SHP77 (cell line): Measurements from ENCODE around the gene HMGXB4.
"Not testable (repeated sequence)": the region's sequence is repeated elsewhere in the genome, so short reads cannot be mapped to it uniquely, and the experiment has no call there.

ENCODE experiments used
- DNase-seq, 2 experiments: peaks; one replicate each; lab custom pipeline; 2025; lab: John Stamatoyannopoulos, UW

The HMGXB4 gene, protein sequence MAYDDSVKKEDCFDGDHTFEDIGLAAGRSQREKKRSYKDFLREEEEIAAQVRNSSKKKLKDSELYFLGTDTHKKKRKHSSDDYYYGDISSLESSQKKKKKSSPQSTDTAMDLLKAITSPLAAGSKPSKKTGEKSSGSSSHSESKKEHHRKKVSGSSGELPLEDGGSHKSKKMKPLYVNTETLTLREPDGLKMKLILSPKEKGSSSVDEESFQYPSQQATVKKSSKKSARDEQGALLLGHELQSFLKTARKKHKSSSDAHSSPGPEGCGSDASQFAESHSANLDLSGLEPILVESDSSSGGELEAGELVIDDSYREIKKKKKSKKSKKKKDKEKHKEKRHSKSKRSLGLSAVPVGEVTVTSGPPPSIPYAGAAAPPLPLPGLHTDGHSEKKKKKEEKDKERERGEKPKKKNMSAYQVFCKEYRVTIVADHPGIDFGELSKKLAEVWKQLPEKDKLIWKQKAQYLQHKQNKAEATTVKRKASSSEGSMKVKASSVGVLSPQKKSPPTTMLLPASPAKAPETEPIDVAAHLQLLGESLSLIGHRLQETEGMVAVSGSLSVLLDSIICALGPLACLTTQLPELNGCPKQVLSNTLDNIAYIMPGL

DNA sequence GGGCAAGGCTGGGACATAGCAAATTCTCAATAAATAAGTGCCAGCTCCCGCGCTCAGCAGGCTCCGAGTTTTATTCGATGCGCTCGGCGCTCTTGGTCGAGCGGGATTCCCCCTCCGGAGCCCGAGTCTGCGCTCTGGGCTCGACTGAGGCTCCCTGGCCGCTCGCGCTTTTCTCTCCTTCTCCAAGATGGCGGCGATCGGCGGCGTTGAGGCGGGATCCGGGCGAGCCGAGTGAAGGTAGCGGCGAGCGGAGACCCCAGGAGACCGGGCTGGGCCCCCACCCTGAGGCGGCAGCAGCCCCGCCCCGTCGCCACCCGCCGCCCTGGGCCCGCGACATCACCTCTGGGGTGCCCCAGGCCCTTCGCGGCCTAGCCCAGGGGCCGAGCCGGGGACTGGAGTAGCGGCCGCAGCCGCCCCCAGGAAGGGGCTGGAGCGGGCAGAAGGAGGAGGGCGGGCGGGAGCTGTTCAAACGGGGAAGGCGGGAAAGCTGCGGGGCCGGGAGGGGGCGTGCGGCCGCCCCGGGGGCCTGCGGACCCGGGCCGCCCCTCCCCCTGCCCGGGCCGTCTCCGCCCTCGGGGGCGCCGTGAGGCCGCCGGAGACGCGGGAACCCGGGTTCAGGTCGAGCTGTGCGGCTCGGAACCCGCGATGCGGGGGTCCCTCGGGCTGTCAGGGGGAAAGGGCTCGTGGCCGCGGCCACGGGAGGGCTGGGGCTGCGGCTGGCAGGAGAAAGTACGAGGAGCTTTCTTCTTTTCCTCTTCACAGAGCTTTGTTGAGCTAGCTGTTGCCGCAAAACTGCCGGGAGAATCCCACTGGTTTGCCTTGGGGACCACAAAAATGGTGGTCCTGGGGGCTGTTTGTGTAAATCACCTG, at the start of gene HMGXB4:
HMGXB4 (plus strand) TSS at position 173 of the 870 bp plus-strand sequence. CDS start 4,898 bp downstream, outside the sequence.
- DNase-seq: peak; percentile 81 to 87

DNA sequence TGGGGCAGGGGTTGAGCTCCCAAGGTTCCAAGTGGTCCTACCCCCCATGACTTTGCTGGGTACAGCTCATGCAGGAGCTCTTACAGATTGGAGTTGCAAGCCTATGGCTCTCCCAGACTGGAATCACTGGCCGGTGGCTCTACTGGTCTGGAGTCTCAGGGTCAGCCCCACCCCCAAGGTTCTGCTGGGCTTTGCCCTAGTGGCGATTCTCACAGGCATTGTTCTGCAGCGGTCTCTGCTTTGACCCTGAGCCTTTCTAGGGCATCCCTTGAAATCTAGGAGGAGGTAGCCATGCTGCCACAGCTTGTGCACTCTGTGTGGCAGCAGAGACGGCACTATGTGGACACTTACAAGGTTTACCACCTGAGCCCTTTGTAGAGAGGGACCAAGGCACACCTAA, 49.3 kb upstream of the HMGXB4 start:
- DNase-seq: no peak

DNA sequence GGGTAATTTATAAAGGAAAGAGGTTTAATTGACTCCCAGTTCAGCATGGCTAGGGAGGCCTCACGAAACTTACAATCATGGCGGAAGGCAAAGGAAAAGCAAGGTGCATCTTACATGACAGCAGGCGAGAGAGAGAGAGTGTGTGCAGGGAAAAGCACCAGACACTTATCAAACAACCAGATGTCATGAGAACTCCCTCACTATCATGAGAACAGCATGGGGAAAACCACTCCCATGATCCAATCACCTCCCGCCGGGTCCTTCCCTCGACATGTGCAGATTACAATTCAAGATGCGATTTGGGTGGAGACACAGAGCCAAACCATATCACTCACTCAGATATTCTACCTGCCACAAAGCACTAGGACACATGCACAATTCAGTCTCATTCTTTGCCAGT, 48.1 kb upstream of the HMGXB4 start:
- DNase-seq: no peak

DNA sequence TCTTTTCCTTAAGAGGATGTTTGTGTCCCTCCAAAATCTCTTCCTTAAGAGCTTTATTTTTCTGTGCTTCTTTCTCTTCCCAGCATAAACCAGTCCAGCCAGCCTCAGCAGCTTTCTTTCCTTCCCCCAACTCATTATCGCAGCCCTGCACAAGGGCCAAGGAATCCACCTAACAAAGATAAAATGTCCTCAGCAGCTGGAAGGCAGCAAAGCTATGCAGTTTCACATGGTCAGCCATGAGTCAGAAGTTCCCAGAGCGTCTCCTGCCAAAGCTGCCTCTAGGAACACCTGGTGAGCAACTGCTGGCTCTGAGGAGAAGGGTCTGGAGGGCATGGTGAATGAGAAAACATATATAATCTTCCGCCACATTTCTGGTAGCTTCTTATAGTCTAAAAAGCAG, 45.3 kb upstream of the HMGXB4 start:
- DNase-seq: no peak

DNA sequence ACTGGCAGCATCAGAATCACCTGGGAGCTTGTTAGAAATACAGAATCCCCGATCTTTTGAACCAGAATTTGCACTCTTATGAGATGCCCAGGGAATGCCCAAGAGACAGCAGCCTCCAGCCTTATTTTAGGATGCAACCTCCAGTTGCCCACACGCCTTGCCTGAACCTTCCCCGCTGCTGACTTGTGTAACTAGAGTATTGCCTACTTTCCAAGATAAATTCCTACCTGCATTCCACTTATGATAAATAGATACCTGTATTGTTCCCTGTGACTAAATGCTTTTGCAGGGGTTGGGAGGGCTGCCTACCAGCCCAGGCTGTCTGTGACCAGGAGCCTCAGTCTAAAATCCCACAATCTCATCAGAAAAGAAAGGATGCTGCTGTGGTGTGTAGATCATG, 44.3 kb upstream of the HMGXB4 start:
- DNase-seq: no peak

DNA sequence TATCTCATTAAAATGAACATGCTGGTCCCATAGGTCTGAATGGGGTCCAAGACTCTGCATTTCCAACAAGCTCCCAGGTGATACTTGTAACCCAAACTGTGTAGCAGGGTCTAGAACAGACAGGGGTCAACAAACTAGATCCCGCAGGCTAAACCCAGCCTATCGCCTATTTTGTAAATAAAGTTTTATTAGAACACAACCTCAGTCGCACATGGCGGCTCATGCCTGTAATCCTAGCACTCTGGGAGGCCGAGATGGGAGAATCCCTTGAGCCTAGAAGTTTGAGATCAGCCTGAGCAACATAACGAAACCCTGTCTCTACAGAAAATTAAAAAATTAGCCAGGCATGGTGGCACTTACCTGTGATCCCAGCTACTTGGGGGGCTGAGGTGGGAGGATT, 42.3 kb upstream of the HMGXB4 start:
- no peak for DNase-seq

DNA sequence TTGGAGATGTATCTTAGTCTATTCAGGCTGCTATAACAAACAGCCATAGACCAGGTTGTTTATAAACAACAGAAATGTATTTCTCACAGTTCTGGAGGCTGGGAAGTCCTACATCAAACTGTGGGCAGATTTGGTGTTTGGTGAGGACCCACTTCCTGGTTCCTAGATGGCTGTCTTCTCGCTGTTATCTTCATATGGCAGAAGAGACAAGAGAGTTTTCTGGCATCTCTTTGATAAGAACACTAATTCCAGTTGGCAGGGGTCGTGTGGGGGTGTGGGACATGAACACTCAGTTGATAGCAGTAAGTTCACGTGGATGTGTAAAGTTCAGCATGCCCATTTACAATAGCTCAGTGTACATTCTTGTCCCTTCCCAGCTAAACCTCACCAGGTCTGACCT, 41.3 kb upstream of the HMGXB4 start:
- no peak for DNase-seq

DNA sequence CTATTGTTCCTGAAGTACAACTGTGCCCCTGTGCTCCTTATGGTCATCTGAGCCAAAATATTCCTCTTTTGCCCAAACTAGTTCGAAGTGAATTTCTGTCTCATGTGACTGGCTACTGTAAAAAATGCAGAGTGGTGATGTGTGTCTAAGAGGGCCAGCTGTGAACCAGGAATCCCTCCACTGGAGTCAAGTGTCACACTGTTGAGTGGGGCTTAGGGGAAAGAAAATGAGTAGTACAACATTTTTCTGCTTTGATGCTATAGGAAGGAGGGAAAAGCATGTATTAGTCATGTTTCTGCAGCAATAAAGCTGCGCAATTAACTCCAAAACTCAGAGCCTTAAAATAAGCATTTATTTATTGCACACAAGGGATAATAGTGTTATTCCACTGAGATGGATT, 39.8 kb upstream of the HMGXB4 start:
- DNase-seq: no peak

DNA sequence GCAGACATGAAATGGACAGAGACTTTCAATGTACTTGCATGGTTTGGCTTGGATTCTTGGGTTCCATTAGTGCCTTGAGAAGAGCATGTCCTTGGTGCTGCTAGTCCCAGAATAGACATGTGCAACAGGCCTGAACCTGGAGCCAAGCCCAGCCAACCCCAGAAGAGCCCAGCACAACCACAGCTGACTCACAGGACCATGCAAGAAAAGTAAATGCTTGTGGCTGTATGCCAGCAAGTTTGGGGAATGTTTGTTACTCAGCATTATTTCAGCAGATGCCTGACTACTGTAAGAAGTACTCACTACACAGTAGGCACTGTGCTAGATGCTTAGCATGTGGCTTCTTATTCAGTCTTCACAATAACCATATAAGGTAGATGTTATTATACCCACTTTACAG, 39.2 kb upstream of the HMGXB4 start:
- no peak for DNase-seq

DNA sequence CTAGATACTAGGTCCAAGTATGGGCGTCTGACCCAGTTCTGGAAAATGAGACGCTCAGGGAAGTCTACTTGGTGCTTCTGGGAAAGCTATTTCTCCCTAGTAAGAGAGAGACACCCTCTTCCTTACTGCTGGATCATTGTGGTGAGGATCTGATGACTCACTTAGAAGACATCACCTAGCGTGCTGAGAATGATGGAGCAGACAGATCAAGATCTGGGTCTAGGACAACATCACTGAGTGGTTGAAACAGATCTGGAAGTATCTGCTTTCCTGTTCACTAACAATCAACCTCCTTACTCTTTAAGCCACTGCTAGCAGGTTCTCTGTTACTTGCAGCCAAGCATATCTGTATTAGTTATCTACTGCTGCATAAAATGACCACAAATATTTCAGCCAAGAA, 38.3 kb upstream of the HMGXB4 start:
- no peak for DNase-seq

DNA sequence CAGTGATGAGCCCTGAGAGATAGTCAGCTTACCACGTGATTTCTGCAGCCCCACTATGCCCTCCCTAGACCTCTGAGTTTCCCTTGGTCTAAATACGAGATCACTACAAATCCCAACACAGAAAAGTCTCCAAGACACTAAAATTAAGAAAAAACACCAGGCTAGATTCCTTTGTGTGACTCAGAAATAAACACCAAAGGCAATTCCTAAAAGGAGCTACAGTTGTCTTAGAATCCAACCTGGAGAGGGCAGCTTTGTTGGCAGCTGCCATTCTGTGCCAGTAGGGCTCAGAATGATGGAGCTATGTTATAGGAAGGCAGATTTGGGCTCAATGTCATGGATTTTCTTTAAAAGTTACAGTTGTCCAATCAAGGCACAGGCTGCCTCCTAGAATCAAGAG, 37.1 kb upstream of the HMGXB4 start:
- no peak for DNase-seq

DNA sequence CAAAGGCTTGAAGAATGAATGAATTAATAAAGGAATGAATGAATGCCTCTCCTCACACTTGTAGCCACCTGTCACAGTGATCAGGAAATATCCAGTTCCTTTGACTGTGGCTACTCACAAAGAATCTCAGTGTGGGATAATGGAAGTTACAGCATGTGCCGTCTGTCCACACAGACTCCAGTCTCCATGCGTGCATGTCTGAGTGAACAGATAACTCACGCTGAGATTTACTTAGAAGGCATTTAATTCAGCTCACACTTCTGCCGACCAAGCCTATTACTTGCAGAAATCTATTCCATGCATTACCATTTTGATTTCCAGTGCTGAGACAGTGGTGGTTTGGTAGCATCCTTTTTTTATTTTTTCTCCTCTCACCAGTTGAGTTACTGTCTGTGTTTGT, 32.3 kb upstream of the HMGXB4 start:
- no peak for DNase-seq

DNA sequence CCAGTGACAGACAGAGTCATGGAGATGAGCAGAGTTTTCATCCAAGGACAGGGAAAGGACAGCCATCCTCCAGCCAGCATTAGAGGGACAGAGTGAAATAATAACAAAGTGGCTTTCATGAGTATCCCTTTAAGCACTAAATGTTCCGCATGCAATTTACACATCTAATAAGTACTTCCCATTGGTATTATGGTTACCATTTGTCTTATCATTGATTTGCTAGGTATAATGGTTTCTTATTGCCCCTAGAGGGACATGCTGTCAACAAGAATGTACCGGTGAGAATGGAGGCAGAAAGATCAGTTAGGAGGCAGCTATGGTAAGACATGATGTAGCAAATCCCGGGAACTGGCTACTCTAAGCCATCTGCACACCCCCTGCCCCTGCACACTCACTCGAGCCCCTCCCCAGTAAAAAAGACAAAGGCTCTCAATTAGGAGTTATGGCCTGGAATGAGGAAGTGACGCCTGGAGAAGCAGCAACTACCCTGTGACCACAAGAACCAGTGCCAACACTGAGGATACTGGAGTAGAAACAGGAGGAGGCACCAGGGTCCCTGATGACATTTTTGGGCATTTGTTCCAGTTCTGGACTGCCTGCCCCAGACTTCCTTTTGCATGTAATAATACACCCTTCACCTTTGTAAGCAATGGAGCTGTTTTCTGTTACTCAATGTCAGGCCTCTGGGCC, 30.2 kb upstream of the HMGXB4 start:
- no peak for DNase-seq

DNA sequence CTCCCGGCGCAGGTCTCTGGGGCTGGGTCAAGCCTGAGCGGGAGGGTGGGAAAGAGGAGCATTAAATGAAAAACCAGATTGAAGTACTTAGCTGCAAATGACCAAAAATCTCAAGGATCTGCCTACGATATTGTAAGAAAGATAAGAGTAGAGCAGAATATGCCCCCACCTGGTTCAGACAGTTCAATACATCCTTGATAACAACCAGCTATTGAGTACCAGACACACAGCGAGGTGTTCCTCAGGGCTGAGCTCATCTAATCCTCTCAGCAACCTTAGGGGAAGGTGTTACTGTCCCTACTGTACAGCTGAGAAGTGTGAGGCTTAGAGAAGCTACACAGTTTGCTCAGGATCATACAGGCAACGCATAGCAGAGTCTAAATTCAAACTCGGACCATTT, 27.4 kb upstream of the HMGXB4 start:
- DNase-seq: no peak

DNA sequence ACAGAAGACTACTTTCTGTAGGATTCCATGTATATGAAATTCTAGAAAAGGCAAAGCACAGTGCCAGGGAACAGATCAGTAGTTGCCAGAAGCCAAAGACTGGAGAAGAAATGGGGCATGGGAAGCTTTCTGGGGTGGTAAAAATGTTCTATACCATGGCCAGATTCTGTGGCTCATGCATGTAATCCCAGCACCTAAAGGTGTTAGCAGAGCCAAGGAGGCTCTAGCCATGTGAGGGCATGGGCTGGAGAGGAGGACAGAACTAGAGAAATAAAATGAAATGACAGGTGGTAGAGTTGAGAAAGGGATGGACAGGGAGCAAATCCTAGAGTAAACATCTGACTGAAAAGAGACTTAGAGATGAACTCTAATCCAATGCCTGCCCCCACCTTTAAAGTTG, 26.9 kb upstream of the HMGXB4 start:
- peak in 1 of 2 experiments; percentile 0 for DNase-seq

DNA sequence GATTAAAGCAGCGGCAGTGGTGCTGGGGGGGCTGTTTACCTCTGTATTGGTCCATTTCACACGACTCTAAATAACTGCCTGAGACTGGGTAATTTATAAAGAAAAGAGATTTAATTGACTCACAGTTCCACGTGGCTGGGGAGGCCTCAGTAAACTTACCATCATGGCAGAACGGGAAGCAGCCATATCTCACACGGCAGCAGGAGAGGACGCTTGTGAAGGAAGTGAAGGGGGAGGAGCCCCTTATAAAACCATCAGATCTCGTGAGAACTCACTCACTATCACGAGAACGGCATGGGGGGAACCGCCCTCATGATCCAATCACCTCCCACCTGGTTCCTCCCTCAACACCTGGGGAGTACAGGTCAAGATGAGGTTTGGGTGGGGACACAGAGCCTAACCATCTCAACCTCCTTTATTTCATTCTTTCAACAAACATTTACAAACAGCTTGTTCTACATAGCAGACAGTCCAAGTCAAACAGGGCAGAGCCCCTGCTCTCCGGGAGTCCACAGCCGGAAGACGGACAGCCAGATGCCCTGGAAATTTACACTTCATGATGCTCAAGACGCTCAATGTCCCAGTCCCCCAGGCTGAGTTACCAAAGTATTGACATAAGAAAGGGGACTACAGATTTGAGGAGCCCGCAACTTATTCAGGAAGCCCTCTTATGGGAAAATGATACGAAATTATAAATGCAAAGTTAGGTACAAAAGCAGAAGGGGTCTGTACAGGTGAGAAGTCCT, 26.3 kb upstream of the HMGXB4 start:
- peak; percentile 63 to 71 for DNase-seq

DNA sequence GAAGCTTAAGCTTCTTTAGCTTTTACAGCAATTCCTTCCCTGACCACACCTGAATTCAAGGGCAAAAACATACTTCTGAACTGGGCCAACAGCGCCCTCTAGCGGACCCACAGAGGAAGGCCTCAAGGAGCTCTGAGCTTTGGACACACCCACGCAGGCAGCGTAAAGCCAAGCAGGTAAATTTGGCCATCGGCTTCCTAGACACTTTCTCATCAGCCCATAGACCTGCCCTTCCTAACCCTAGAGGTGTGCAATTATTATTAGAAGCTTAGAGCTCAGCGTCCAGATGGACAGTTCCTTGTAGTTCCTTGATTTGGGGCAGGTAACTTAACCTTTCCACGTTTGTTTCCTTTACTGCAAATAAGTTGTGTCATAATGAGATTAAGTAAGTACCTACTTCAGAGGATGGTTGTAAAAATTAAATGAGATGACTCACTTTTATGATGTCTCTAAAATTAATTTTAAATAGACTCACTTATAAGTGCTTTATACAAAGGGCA, 25.7 kb upstream of the HMGXB4 start:
- peak; percentile 68 to 72 for DNase-seq

DNA sequence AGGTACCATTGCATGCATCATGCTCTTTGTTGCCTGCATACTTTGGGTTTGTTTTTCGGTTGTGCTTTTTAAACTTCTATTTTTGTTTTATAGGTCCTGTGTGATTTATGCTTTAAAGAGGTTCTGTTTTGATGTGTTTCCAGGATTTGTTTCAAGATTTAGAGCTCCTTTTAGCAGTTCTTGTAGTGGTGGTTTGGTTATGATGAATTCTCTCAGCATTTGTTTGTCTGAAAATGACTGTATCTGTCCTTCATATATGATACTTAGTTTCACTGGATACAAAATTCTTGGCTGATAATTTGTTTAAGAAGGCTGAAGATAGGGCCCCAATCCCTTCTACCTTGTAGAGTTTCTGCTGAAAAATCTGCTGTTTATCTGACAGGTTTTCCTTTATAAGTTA, 18.5 kb upstream of the HMGXB4 start:
- not testable (repeated sequence) for DNase-seq

DNA sequence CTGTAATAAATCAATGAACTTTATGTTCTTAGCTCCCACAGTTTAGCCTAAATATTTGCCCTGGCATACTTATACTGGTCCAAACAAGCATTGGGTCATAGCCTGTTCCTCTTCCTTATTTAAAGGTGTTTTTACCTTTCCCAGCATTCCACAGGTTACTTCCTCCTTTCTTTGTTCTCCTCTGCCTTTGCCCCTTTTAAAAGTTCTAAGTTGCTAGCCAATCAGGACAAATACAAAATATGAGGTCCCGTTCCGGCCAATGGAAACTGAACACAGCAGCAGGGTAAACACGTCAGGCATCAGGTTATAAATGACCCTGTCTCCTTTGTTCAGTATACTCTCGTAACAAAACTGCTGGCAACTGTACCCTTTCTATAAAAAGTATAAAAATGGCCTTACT, 12.8 kb upstream of the HMGXB4 start:
- not testable (repeated sequence) for DNase-seq

DNA sequence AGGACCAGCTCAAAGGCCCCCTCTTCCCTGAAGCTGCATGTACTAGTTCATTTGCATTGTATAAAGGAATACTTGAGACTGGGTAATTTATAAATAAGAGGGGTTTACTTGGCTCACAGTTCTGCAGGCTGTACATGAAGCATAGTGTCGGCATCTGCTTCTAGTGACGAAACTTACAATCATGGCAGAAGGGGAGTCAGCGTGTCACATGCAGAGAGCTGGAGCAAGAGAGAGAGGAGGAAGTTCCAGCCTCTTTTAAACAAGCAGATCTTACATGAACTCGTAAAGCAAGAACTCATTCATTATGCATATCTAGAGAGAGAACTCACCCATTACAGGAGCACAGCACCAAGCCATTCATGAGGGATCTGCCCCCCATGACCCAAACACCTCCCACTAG, 7.1 kb upstream of the HMGXB4 start:
- no peak for DNase-seq

DNA sequence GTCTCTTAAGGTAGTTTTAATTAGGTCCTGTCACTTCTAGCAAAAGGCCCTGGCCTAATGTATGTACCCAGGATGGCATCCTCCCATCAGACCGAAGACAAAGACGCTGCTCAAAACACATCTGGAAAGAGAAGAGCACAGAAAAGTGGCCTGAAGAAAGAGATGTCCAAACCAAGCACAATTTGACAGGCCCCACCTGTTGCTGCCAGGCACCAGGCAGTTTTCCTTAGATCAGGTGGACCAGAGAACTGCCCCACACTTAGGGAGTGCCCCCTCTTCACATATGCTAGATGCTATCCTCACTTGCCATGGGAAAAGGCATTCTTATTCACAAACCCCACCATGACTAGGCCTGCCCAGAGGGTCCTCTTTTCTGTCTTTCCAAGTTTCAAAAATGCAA, 3.3 kb upstream of the HMGXB4 start:
- DNase-seq: no peak
